Measurements from ENCODE around the gene EXTL1.

Gene EXTL1

DNA sequence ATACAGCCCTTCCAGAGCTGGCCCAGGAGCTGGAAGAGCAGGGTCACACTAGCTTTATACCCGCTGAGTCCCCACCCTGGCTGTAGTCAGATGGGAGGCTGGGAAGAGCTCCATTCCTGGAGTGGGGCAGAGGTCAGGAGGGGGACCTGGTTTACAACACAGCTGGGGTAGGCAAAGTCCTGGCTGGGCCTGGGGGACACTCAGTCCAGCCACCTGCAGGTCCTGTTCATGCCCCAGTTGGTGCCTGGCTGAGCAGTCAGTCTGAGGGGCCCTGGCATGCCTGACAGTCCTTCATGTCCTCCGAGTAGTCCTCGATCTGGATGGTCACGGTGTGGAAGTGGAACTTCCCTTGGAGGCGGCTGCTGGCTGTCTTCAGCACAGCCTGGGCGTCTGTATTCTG, 17.3 kb downstream of the EXTL1 start:
- in situ Hi-C loops (cut with MboI; ENCODE audit: low sequenced_read_pairs), result no loop called here

- in situ Hi-C loops (cut with MboI; ENCODE audit: low sequenced_read_pairs), result no loop called here
These were observed 19.8 kb downstream of the EXTL1 start for GRCh38 chr1:26041401-26041800.

- in situ Hi-C loops (cut with MboI; ENCODE audit: low sequenced_read_pairs), result no loop called here
These were observed 20.4 kb downstream of the EXTL1 start for GRCh38 chr1:26041978-26042377.

GRCh38 chr1:26043765-26044164, 22.2 kb downstream of the EXTL1 start:
- in situ Hi-C loops (cut with MboI; ENCODE audit: low sequenced_read_pairs), result no loop called here

- in situ Hi-C loops (cut with MboI; ENCODE audit: low sequenced_read_pairs), result no loop called here
These were observed 22.8 kb downstream of the EXTL1 start for GRCh38 chr1:26044414-26044813.

- in situ Hi-C loops (cut with MboI; ENCODE audit: low sequenced_read_pairs), result no loop called here
These were observed 23.6 kb downstream of the EXTL1 start for GRCh38 chr1:26044971-26045721.

DNA sequence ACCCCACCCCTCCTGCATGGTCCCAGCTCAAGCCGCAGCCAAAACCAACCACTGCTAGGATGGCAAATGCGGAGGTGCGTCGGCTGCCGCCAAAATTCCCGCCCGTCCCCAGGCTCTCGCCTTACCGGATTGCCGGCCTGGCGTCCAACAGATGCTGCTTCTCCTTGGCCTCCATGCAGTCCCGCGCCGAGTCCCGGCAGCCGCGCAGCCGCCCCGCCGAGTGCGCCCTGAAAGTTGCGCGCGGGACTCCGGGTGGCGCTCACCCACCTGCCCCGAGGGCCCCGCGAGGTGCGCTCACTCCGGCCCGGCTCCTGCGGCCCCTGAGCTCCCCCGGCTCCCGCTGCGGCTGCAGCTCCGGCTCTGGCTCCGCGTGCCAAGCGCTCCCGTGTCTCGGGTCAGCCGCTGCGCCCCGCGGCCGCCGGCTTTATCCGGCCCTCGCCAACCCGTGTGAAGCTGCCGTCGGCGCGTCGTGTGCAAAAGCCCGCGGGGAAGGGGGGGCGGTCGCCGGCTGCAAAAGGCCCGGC, 24.2 kb downstream of the EXTL1 start, which contains the start of gene SLC30A2:
SLC30A2 (minus strand) TSS at position 397 of the 524 bp plus-strand sequence; CDS start at position 175, 222 bp downstream.
- in situ Hi-C loops (cut with MboI; ENCODE audit: low sequenced_read_pairs), result no loop called here

GRCh38 chr1:26046246-26047095, 24.9 kb downstream of the EXTL1 start:
- in situ Hi-C loops (cut with MboI; ENCODE audit: low sequenced_read_pairs), result no loop called here

DNA sequence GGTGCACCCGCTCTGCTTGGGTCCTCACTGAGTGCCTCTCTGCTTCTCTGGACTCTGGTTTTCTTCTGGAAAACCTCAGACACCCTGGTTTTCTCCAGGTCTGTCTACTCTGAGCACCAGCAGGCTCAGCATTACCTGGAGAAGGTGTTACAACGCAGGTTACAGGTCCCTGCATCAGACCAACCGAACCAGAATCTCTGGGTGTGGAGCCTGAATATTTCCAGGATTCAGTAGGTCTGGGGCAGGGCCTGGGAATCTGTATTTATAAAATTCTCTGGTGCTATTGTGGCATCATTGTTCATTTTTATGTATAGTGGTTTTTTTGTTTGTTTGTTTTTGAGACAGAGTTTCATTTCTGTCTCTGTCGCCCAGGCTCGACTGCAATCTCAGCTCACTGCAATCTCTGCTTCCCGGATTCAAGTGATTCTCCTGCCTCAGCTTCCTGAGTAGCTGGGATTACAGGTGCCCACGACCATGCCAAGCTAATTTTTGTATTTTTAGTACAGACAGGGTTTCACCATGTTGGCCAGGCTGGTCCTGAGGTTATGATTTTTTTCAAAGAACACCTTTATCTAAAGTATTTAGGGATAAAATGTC, 25.8 kb downstream of the EXTL1 start:
- in situ Hi-C loops (cut with MboI; ENCODE audit: low sequenced_read_pairs), result no loop called here

DNA sequence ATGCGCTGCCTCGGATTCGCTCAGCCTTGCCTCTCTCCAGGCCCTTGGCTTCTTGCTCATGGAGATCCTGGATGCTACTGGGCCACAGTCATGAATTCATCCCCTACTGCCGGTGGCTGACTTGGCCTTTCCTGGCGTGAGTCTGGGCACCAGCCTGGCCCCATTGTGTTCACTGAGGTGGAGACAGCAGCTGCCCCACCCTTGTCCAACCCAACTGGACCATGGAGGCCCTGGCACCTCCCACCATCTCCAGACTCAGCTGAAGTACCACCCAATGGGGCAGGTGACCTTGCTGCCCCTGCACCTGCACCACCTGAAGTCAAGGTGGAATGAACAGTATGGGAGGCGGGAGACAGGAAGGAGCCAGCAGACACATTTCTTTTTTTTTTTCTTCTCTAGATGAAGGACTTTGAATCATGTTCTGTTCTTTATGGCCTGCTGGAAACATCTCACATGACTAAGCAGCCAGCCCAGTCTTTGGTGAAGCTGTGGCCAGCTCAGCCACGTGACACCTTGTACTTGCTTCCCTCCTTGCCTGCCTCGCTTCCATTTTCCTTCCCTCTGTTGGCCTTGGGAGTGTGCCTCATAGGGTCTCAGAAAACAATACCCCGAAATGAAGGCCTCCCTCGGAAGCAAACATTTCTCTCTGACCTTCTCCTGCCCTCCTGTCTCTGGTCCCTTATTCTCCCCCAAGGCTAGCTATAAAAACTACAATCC, 28.1 kb downstream of the EXTL1 start:
- in situ Hi-C loops (cut with MboI; ENCODE audit: low sequenced_read_pairs), result no loop called here

- in situ Hi-C loops (cut with MboI; ENCODE audit: low sequenced_read_pairs), result no loop called here
These were observed 28.7 kb downstream of the EXTL1 start for GRCh38 chr1:26050248-26050640.

GRCh38 chr1:26053718-26054560, 32.4 kb downstream of the EXTL1 start:
- in situ Hi-C loops (cut with MboI; ENCODE audit: low sequenced_read_pairs), result no loop called here

- in situ Hi-C loops (cut with MboI; ENCODE audit: low sequenced_read_pairs), result no loop called here
These were observed 33.5 kb downstream of the EXTL1 start for GRCh38 chr1:26055041-26055440.

- in situ Hi-C loops (cut with MboI; ENCODE audit: low sequenced_read_pairs), result no loop called here
These were observed 35.6 kb downstream of the EXTL1 start for GRCh38 chr1:26057189-26057588.

DNA sequence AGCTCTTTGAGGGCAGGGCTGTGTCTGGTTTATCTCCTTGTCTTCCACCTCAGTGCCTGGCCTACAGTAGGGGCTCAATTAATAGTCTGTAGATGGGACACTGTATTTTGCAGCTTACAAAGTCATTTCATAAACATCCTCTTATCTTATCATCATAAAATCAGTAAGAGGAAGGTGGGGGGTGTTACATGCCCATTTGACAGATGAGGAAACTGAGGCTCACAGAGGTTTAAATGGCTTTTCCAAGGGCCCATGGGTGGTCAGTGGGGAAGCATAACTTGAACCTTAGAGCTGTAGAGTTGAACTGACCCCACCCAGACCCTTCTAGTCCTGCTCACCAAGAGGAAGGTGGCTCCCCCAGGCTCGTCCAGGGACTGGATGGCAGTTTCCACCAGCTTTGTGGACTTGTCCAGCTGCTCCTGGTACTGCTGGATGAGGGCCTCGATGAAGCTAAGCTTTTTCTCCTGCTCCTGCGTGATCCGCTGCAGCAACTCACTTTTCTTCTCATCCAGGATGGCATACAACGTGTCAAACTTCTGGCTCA, 36.5 kb downstream of the EXTL1 start:
- in situ Hi-C loops (cut with MboI; ENCODE audit: low sequenced_read_pairs), result no loop called here

DNA sequence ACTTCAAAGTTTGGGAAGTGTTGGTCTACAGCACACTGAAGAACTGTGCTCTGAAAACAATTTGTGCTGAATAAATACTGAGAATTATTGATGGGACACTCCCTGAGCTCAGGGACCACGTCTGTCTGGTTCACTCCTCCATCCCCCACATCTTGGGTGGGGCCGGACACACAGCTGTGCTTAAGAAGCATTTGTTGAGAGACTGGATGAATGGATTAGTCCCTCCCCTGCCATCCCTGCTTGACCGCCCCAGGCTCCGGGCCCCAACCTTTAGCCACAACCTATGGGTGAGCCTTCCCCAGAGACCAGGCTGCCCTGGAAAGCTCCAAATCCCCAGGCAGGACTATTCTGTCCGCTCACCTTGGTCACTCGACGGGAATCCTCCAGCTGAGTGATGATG, 38.3 kb downstream of the EXTL1 start:
- in situ Hi-C loops (cut with MboI; ENCODE audit: low sequenced_read_pairs), result no loop called here

DNA sequence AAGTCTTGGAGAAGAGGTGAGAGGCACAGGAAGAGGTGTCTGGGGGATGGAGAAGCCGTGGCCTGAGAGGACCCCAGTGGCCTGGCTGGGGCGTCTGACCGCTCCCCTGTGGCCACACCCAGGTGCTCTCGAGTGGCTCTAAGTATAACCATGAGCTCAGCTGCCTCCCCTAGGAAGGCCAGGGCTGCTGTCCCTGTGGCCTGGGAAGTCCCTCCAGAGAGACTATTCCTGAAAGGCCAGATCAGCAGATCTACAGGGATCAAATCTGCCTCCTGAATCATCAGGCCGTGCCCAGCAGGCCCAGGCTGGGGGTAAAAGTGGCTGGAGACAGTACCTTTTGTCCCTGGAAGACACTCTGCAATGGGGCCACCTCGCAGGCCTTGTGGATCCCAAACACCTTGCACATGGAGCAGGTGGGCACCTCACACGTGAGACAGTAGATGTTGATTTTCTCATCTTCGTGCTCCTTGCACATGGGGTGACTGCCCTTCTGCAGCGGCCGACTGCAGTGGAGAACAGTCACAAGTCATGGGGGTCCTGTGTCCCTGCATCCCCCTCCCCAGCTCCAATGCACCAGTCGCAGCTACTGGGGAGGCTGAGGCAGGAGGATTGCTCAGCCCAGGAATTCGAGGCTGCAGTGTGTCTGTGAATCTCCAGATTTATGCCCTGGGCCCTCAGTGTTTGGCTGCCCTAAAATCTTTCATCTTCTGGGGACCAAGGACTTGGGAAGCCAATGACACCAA, 39.4 kb downstream of the EXTL1 start:
- in situ Hi-C loops (cut with MboI; ENCODE audit: low sequenced_read_pairs), result no loop called here

DNA sequence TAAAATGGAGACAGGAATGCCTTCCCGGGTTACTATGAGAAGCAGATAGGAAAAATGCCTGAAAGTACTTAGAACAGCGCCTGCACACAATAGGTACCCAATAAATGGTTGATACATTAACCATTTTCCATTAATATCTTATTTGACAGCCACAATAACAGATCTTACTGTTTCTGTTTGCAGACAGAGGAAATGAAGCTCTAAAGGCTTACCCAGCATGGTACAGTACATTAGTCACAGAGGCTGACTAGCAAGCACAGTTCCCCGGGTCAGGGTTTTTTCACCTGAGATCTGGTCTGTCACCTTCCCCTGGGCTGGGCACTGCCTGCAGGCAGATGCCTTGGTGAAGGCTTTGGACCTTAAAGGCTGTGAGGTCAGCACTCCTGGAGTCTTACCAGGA, 43.0 kb downstream of the EXTL1 start:
- in situ Hi-C loops (cut with MboI; ENCODE audit: low sequenced_read_pairs), result no loop called here

DNA sequence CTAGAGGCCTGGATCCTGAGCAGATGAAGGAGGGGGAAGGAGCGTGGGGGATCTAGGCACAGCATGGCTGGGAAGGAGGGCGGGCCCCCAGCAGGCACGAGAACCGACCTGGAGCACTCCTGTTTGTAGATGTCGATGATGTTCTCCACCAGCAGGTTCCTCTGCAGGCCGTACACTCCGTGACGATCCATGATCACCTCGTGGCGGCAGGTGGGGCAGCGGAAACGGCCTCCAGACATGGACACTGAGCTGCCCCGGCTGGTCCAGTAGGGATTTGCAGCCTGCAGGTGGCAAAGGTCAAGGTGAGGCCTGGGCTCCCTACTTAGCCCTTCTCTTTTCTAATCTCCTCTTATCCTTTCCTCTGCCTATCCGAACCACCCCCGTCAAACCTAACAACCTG, 44.6 kb downstream of the EXTL1 start:
- in situ Hi-C loops (cut with MboI; ENCODE audit: low sequenced_read_pairs), result no loop called here

Measured in hTERT RPE-1 (cell line).